SIG-M5 (cell line): ENCODE results near the gene EFNA4.

ENCODE experiments used
- DNase-seq: peaks from one replicate; lab custom pipeline; 2025; lab: John Stamatoyannopoulos, UW

EFNA4 gene

DNA sequence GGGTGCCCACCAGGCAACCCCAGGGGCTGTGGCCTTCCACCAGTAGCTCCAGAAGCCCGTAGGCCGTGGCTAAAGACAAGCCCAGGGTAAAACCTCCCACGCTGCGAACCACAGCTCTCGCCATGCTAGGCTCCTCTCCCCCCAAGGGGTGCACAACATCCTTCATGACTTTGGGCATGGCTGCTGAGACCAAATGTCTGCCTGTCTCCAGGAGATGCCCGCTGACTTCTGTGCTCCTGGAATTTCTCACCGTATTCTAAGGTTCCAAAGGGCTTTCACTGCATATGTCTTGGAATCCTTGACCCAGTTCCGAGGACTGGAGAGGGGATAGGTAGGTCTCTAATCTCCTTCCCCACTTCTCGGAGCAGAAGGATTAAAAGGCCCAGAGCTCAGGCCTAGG lies 30.0 kb upstream of the EFNA4 start, which contains the start of the genes DCST1 and DCST2:
Gene DCST1 (plus strand): TSS at position 301 of the 400 bp plus-strand sequence. CDS start 213 bp downstream, outside the sequence.
Gene DCST2 (minus strand): TSS at position 258 of the 400 bp plus-strand sequence. CDS start 80 bp downstream, at position 178.
- no peak for DNase-seq

DNA sequence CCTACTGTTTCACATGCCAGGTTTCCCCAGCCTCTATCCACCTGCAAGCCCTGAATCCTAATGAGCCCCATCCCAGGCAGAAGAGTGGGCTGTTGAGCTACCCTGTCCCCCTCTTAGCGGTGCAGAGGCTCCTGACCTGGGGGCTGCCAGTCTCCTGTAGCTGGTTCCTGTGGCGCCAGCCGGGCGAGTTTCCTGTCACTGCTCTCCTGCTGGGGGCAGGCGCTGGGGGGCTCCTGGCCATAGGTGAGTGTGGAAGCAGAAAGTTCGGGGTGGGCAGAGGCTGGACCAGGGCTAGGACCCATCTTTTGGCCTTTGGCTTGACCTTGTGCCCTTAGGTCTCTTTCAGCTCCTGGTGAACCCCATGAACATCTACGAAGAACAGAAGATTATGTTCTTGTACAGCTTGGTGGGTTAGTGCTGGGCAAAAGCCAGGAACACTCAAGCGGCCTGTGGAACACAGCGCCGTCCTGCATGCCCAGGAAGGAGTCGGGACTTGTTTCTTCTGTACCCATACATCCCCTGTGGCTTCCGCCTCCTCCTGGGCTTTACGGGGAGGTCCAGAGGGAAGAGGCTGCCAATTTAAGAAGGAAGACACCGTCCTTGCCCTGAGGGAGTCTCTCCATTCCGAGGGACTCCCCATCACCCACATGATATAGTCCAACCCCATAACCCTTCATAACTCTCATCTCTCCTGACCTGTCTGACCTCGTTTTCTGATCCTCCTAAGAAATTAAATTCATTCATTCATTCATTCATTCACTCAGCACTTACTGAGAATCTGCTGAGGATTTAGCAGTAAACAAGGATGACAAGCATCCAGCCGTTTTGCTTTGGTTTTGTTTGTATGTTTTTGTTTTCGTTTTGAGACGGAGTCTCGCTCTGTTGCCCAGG lies 29.0 kb upstream of the EFNA4 start:
- DNase-seq, result no peak

- no peak for DNase-seq
Observed at GRCh38 chr1:155035936-155036335, 27.6 kb upstream of the EFNA4 start.

- no peak for DNase-seq
Observed at GRCh38 chr1:155037043-155037442, 26.5 kb upstream of the EFNA4 start.

- no peak for DNase-seq
Observed at GRCh38 chr1:155037851-155038441, 25.6 kb upstream of the EFNA4 start.

GRCh38 chr1:155038602-155039307 lies 24.8 kb upstream of the EFNA4 start:
- no peak for DNase-seq

DNA sequence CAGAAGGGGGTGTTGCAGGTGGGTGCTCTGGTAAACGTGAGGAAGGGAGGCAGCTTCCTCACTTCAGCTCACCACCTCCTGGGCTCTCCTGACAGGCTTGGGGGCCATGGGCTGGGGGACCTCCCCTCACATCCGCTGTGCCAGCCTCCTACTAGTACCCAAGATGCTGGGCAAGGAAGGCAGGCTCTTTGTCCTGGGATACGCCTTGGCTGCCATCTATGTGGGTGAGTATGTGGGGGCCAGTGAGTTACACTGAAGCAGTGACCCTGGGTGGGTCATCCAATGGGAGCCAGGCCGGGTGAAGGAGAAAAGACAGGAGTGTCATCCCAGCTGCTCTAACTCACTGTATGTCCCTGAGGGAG lies 24.3 kb upstream of the EFNA4 start:
- no peak for DNase-seq

DNA sequence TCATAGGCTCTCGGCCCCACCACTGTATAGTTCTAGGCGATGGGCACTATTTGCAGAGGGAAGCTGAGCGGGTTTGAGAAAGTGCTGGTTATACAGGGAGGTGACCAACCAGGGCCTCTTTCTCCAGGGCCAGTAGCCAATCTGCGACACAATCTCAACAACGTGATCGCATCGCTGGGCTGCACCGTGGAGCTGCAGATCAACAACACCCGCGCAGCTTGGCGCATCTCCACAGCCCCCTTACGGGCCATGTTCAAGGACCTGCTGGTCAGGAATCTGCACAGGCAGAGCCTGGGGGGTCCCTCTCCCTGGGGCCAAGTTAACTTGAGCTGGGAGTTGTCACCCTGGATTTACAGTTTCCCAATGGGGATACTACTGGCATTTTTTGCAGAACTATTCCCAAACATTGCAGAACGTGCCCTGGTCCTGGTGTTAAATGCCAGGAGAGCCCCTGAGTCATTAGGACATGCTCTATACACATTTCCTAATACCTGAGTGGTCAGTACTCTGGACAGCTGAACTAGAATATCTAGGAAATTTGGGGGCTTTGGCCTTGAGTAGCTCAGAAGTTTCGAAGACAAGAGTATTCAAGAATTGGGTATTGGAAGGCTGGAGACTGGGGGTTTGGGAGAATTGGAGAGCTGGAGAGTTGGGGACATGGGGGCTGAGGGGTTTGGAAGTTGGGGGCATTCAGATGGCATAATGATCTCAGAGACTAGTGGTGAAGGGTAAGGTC lies 23.0 kb upstream of the EFNA4 start:
- DNase-seq, result no peak

DNA sequence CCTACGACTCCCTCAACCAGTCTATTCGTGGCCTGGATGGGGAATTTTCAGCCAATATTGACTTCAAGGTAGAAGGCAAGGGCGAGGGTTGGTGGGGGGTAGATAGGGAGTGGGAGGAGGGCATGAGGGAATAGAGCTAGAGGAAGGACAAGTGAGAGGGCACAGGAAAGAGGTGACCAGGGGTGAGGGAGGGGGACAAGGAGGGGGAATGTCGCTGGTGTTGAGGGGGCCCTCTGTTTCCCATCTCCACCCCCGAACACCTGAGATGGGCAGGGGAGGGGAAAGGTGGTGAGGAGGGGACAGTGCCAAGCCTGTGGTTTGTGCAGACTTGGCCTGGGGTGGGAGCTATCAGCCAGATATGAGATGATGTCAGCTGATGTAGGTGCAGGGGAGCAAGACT lies 20.8 kb upstream of the EFNA4 start:
- no peak for DNase-seq

DNA sequence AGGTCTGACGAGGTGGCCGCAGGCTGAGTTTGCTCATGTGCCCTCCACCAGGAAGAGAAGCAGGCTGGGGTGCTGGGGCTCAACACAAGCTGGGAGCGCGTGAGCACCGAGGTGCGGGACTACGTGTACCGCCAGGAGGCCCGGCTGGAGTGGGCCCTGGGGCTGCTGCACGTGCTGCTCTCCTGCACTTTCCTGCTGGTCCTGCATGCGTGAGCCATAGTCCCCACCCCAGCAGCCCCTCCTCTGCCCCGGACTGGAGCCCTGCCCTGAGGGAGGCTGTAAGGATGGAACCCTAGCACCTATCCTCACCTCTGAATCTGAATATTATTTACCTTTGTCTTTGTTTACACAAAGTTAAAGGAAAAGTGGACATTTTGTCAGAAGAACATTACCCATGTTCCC lies 20.2 kb upstream of the EFNA4 start:
- DNase-seq, result no peak

DNA sequence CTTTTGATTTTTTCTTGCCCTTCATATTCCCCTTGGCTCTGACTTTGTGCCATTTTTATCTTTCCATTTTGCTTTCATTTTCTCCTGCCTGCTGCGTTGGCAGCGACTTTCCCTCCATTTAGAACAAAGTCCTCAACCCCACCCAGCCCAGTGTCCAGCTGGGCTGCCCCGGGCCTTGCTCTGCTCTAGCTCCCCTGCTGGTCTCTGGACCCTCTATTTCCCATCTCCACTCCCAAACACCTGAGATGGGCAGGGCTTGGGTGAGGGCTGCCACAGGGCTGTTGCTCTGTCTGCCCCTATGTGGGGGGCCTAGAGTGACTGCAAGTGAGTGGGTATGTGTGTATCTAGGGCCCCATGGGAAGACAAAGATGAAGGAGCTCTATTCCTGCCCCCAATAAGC lies 19.7 kb upstream of the EFNA4 start:
- DNase-seq, result no peak

DNA sequence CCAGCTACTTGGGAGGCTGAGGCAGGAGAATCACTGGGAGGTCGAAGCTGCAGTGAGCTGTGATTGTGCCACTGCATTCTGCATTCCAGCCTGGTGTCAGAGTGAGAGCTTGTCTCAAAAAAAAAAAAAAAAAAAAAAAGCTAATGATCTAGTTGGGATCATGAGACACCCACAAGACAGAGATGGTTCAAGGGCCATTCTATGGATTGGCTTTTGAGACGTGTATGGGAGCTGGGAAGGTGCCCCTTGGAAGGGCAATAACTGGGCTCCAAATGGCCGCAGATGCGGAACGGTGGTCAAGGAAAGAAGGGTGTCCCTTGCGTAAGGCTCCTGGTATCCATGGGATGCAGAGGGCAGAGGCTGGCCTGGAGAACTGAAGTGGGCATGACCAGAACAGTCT lies 19.2 kb upstream of the EFNA4 start:
- no peak for DNase-seq

- DNase-seq, result no peak
Observed at GRCh38 chr1:155044812-155045657, 18.5 kb upstream of the EFNA4 start.

- no peak for DNase-seq
Observed at GRCh38 chr1:155048449-155049334, 14.8 kb upstream of the EFNA4 start.

DNA sequence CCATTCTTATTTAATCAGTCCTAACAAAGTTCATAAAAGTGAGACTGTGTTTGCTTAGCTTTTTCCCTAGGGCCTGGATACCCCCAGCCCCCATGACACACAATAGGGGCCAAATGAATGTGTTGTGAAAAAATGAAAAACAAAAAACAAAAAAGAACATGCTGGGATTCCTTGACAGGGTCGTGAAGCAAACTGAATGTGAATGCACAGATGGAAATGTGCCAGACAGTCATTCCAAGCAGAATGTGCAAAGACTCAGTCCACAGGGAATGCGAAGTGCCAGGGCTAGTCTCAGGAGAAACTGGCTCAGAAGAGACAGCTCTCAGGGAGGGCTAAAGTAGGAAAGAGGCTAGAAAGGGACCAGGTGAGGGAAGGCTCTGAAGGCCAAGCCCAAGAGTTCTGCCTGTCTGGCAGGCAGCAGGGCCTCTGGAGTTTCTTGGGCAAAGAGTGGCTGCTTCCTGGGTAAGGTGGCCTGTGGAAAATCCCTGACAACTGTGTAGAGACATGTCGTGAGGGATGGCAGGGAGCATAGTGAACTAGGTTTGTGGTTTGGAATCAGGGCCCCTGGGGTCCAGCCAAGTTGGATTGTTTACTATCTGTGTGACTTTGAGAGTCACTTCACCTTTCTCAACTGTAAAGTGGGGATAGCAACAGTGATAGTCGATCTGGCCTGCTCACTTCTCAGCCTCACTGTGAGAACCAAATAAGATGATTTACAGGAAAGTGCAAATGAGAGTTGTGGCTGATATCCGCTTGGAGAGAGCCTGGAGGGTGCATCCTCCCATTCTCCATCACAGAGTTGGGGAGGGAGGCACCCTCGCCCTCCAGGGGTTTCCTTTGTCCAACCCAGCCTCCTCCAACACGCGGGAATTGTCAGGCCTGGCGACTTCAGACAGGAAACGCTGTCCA lies 13.6 kb upstream of the EFNA4 start:
- no peak for DNase-seq

- DNase-seq, result no peak
Observed at GRCh38 chr1:155050560-155051341, 12.8 kb upstream of the EFNA4 start, which contains the start of gene ADAM15. ADAM15 (plus strand) TSS chr1:155051316; CDS start chr1:155051387, 71 bp downstream.

- DNase-seq, result no peak
Observed at GRCh38 chr1:155051342-155051776, 12.2 kb upstream of the EFNA4 start.

GRCh38 chr1:155051777-155052398 lies 11.7 kb upstream of the EFNA4 start:
- DNase-seq, result no peak
